Tibial nerve (tissue), 4 donors: Measurements from ENCODE around the gene FAM200C. TPM values are rescaled to one million over a fixed set of nuclear protein-coding genes. Genes with fewer than 3 reads are reported as not detected.

ENCODE experiments used
- DNase-seq, 2 donors: peaks; one replicate each; pipeline ENCODE4 v3.0.0-alpha.2; 2019; ENCODE audit warnings: low spot score in 2 of 2
- H3K27ac ChIP-seq, 4 donors: fragments of 200-600 bp; sonication (generic) in 3 of 4; one replicate each; pipeline ENCODE4 v1.5.1; 2017 to 2019; ENCODE audit warnings: mild to moderate bottlenecking in 1 of 4
- H3K27me3 ChIP-seq, 2 donors: fragments of 200-600 bp; sonication (generic) in 1 of 2; one replicate each; pipeline versions ENCODE4 v1.5.1 to v1.6.0; 2017 to 2019
- H3K36me3 ChIP-seq, 3 donors: fragments of 200-600 bp; sonication (generic); one replicate each; pipeline ENCODE4 v1.5.1; 2018 to 2019
- H3K4me1 ChIP-seq, 4 donors: fragments of 200-600 bp; sonication (generic) in 3 of 4; one replicate each; pipeline ENCODE4 v1.5.1; 2017 to 2019
- H3K4me3 ChIP-seq, 4 donors: fragments of 200-600 bp; sonication (generic) in 3 of 4; one replicate each; pipeline ENCODE4 v1.5.1; 2017 to 2019; ENCODE audit warnings: mild to moderate bottlenecking in 1 of 4, moderate library complexity in 1 of 4
- H3K9me3 ChIP-seq, 4 donors: fragments of 200-600 bp; sonication (generic) in 3 of 4; one replicate each; pipeline ENCODE4 v1.5.1; 2017 to 2019
- CTCF ChIP-seq, 5 experiments: fragments of 200-600 bp in 3 of 5; fragments of 450-650 bp in 2 of 5; sonication (generic) in 3 of 5; IDR thresholded peaks; one replicate each; pipeline ENCODE4 v1.5.1; 2016 to 2019; ENCODE audit warnings: antibody characterized with exemption in 5 of 5, mild to moderate bottlenecking in 3 of 5, moderate library complexity in 2 of 5
- EP300 ChIP-seq, 2 donors: sonication (generic); formaldehyde crosslinking; IDR thresholded peaks; one replicate each; pipeline ENCODE4 v1.6.1; 2017; ENCODE audit warnings: antibody characterized with exemption in 2 of 2, mild to moderate bottlenecking in 1 of 2
- POLR2A ChIP-seq, 2 donors: fragments of 450-650 bp; IDR thresholded peaks; one replicate each; pipeline ENCODE4 v1.6.1; 2017; ENCODE audit warnings: antibody characterized with exemption in 2 of 2, mild to moderate bottlenecking in 2 of 2, moderate library complexity in 2 of 2
- WGBS, 2 donors: methylation state at CpG; one replicate each; pipeline ENCODE4 v1.1.5; 2018; 5-methylcytosine and 5-hydroxymethylcytosine counted together
- total RNA-seq, 4 donors: library from RNA; depleted of rRNA; stranded (reverse); fragments of >200 nt; gene quantifications; one replicate each; pipeline ENCODE4 v1.1.0, GENCODE V29; 2016

FAM200C gene
- total RNA-seq, 4 donors from 2014 or later: 5.7 to 12.5 (median 7.1) TPM

GRCh38 chr5:160367261-160367660 lies 32.6 kb downstream of the FAM200C start:
- H3K4me1 ChIP-seq: peaks cover 0 to 41% (median 7%) of the 10 kb centered on the region in 4 donors
- H3K4me3 ChIP-seq: no peak overlapping the region
- H3K27ac ChIP-seq: no peak overlapping the region
- H3K36me3 ChIP-seq: no peaks in the 10 kb centered on the region
- no peaks in the 10 kb centered on the region for H3K9me3 ChIP-seq
- DNase-seq: no peak
- peaks cover 0 to 17% of the 10 kb centered on the region in 2 donors for H3K27me3 ChIP-seq
- TF ChIP-seq CTCF (IDR thresholded peaks at IDR 0.05): no peak
- TF ChIP-seq EP300 (IDR thresholded peaks at IDR 0.05): no peak
- TF ChIP-seq POLR2A (IDR thresholded peaks at IDR 0.05): no peak
- 35 to 77% methylated on average over 2 of the region's 2 CpGs for WGBS, 2 donors

- Histone ChIP-seq H3K27me3 (peaks cover 0 to 15% of the 10 kb centered on the region in 2 donors), H3K4me3 (no peak overlapping the region), H3K9me3 (no peaks in the 10 kb centered on the region), H3K4me1 (peaks cover 0 to 41% (median 7%) of the 10 kb centered on the region in 4 donors), H3K36me3 (no peaks in the 10 kb centered on the region), H3K27ac (no peak overlapping the region)
- no peak for DNase-seq
- 92% methylated on average over 2 of the region's 2 CpGs for WGBS, 2 donors
- TF ChIP-seq CTCF (IDR thresholded peaks at IDR 0.05) (no peak), POLR2A (IDR thresholded peaks at IDR 0.05) (no peak), EP300 (IDR thresholded peaks at IDR 0.05) (no peak)
These were observed 33.6 kb downstream of the FAM200C start for GRCh38 chr5:160366230-160366629.

- Histone ChIP-seq H3K4me3 (no peak overlapping the region), H3K36me3 (no peaks in the 10 kb centered on the region), H3K27me3 (peaks cover 0 to 5% of the 10 kb centered on the region in 2 donors), H3K4me1 (peaks cover 0 to 40% (median 9%) of the 10 kb centered on the region in 4 donors), H3K27ac (peak overlapping the region; percentile 2 to 77 (median 70)), H3K9me3 (no peaks in the 10 kb centered on the region)
- 47 to 61% methylated on average over 13 of the region's 13 CpGs for WGBS, 2 donors
- TF ChIP-seq POLR2A (IDR thresholded peaks at IDR 0.05) (no peak), EP300 (IDR thresholded peaks at IDR 0.05) (no peak), CTCF (IDR thresholded peaks at IDR 0.05) (no peak)
- DNase-seq: no peak
These were observed 36.0 kb downstream of the FAM200C start for GRCh38 chr5:160363660-160364395.

- Histone ChIP-seq H3K27ac (peak overlapping the region; percentile 2 to 77 (median 70)), H3K27me3 (no peaks in the 10 kb centered on the region), H3K4me3 (no peak overlapping the region), H3K36me3 (no peaks in the 10 kb centered on the region), H3K4me1 (peaks cover 0 to 46% (median 13%) of the 10 kb centered on the region in 4 donors), H3K9me3 (no peaks in the 10 kb centered on the region)
- WGBS, 2 donors: 24 to 43% methylated on average over 3 of the region's 3 CpGs
- no peak for DNase-seq
- TF ChIP-seq CTCF (IDR thresholded peaks at IDR 0.05) (no peak), EP300 (IDR thresholded peaks at IDR 0.05) (no peak), POLR2A (IDR thresholded peaks at IDR 0.05) (no peak)
These were observed 36.6 kb downstream of the FAM200C start for GRCh38 chr5:160363211-160363610.

GRCh38 chr5:160361624-160362228 lies 38.1 kb downstream of the FAM200C start:
- Histone ChIP-seq H3K36me3 (no peaks in the 10 kb centered on the region), H3K27me3 (no peaks in the 10 kb centered on the region), H3K4me1 (peaks cover 0 to 52% (median 13%) of the 10 kb centered on the region in 4 donors), H3K4me3 (no peak overlapping the region), H3K27ac (peak overlapping the region in 1 of 4 donors; percentile 55), H3K9me3 (no peaks in the 10 kb centered on the region)
- TF ChIP-seq POLR2A (IDR thresholded peaks at IDR 0.05) (no peak), CTCF (IDR thresholded peaks at IDR 0.05) (no peak), EP300 (IDR thresholded peaks at IDR 0.05) (no peak)
- no peak for DNase-seq
- WGBS, 2 donors: 79 to 82% methylated on average over 9 of the region's 9 CpGs
